NCI-H1417 treated with DMSO at 0.1 percent for 48 hours (cell line): ENCODE results near the gene GNG13.
"Not testable (repeated sequence)": the region's sequence is repeated elsewhere in the genome, so short reads cannot be mapped to it uniquely, and the experiment has no call there.

Source experiments
- DNase-seq: peaks from one replicate; lab custom pipeline; 2025; lab: John Stamatoyannopoulos, UW

GNG13 gene

GRCh38 chr16:799948-800833 is at the start of gene GNG13:
TSS of gene GNG13 (minus strand) at chr16:800734. CDS start at chr16:799077, 1,657 bp downstream.
- no peak for DNase-seq

- no peak for DNase-seq
These were observed 48.1 kb upstream of the GNG13 start for GRCh38 chr16:848510-849253.

- DNase-seq = no peak
These were observed 47.3 kb upstream of the GNG13 start for GRCh38 chr16:847681-848445.

GRCh38 chr16:847151-847550 is 46.6 kb upstream of the GNG13 start:
- no peak for DNase-seq

- DNase-seq = no peak
These were observed 44.8 kb upstream of the GNG13 start for GRCh38 chr16:845351-845745.

- no peak for DNase-seq
These were observed 44.3 kb upstream of the GNG13 start for GRCh38 chr16:844638-845350.

GRCh38 chr16:843771-844170 is 43.2 kb upstream of the GNG13 start:
- DNase-seq = no peak

- no peak for DNase-seq
These were observed 42.4 kb upstream of the GNG13 start for GRCh38 chr16:842711-843560.

- DNase-seq = no peak
These were observed 41.5 kb upstream of the GNG13 start for GRCh38 chr16:842061-842476.

- no peak for DNase-seq
These were observed 41.0 kb upstream of the GNG13 start for GRCh38 chr16:841455-842060.

GRCh38 chr16:840561-841454 is 40.3 kb upstream of the GNG13 start:
- DNase-seq = no peak

- DNase-seq = no peak
These were observed 39.3 kb upstream of the GNG13 start for GRCh38 chr16:839643-840408.

- no peak for DNase-seq
These were observed 38.2 kb upstream of the GNG13 start for GRCh38 chr16:838741-839140.

- DNase-seq = not testable (repeated sequence)
These were observed 36.3 kb upstream of the GNG13 start for GRCh38 chr16:836822-837221.

GRCh38 chr16:836221-836620 is 35.7 kb upstream of the GNG13 start:
- no peak for DNase-seq

- no peak for DNase-seq
These were observed 34.8 kb upstream of the GNG13 start for GRCh38 chr16:835373-835772.

GRCh38 chr16:833411-833810 is 32.9 kb upstream of the GNG13 start:
- no peak for DNase-seq

- DNase-seq = no peak
These were observed 32.3 kb upstream of the GNG13 start for GRCh38 chr16:832652-833336.
